Astrocyte (in vitro differentiated cells and primary cell): ENCODE measurements around the gene AIFM3.

Experiments
- EZH2 ChIP-seq: IDR thresholded peaks from 2 replicates; pipeline ENCODE4 v1.6.1; 2012; ENCODE audit warnings: mild to moderate bottlenecking, low read length, inconsistent platforms; ENCODE audit not compliant: insufficient read depth
- TF ChIP-seq, protein P1 (sequence below): IDR thresholded peaks from 2 replicates; pipeline ENCODE4 v1.5.1; 2011; ENCODE audit warnings: low read depth, mild to moderate bottlenecking, inconsistent platforms, low read length, moderate library complexity; ENCODE audit not compliant: insufficient read depth

DNA sequence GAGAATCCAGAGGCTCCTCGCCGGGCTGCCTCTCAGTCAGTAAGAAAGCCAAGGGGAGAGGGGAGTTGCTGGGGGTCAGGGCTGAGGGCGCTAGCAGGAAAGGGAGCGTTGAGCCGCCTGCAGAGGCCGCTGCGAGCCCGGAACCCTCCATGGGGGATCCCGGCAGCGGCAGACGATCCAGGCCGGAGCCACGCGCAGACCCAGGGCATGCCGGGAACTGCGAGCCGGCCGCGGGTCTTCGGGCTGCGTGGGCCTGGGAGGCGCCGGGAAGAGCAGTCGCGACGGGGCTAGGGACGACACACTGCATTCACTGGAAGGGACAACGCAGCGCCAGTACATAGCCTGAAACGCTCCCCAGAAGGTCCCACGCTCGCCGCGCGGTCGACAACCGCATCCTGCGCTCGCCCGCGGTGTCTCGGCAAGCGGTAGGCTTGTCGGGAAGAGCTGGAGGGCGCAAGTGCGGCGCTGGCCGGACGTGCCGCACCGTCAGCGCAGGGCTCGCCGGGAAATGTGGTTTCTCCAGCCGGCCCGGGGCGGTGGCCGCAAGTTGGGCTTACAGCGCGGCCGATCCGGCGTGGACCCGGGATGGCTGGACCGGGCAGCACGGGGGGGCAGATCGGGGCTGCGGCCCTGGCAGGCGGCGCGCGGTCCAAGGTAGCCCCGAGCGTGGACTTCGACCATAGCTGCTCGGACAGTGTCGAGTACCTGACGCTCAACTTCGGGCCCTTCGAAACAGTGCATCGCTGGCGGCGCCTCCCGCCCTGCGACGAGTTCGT is 14.9 kb downstream of the AIFM3 start, which contains the start of gene LZTR1:
- TF ChIP-seq, protein P1, sequence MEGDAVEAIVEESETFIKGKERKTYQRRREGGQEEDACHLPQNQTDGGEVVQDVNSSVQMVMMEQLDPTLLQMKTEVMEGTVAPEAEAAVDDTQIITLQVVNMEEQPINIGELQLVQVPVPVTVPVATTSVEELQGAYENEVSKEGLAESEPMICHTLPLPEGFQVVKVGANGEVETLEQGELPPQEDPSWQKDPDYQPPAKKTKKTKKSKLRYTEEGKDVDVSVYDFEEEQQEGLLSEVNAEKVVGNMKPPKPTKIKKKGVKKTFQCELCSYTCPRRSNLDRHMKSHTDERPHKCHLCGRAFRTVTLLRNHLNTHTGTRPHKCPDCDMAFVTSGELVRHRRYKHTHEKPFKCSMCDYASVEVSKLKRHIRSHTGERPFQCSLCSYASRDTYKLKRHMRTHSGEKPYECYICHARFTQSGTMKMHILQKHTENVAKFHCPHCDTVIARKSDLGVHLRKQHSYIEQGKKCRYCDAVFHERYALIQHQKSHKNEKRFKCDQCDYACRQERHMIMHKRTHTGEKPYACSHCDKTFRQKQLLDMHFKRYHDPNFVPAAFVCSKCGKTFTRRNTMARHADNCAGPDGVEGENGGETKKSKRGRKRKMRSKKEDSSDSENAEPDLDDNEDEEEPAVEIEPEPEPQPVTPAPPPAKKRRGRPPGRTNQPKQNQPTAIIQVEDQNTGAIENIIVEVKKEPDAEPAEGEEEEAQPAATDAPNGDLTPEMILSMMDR: peak; percentile 21
- no peak for TF ChIP-seq EZH2
